IMR-90 (cell line): ENCODE data around the gene NFATC1. TPM values are rescaled to one million over a fixed set of nuclear protein-coding genes. Genes with fewer than 3 reads are reported as not detected.

ENCODE experiments used
- ATAC-seq: fragments of 200-7000 bp; cut with Tn5 transposase; 2 replicates; pipeline ENCODE4 v1.9.1; 2020; ENCODE audit warnings: low read depth, mild to moderate bottlenecking, moderate library complexity
- BruUV-seq: library from RNA; stranded (reverse); fragments of 400-500 nt; replicated peaks from 2 replicates; lab custom pipeline; 2021; lab: Mats Ljungman, UMichigan
- CTCF ChIA-PET: fragments of 300-600 bp; formaldehyde crosslinking; extraction: SDS; loops from one replicate; lab custom pipeline; 2021; ENCODE audit warnings: antibody characterized with exemption; lab: Yijun Ruan, JAX
- POLR2A ChIA-PET: fragments of 300-600 bp; sonication (Branson Sonifier 250); formaldehyde crosslinking; loops from one replicate; lab custom pipeline; 2022; ENCODE audit warnings: antibody characterized with exemption; ENCODE audit not compliant: unreplicated experiment; lab: Charles Lee
- DNase-seq: peaks from one replicate; pipeline ENCODE4 v3.0.0; 2013
- H2AFZ ChIP-seq: replicated peaks from 2 replicates; pipeline ENCODE3; 2013; ENCODE audit warnings: low read length, mild to moderate bottlenecking; ENCODE audit not compliant: poor library complexity
- H2AK5ac ChIP-seq: 2 replicates; pipeline ENCODE4 v1.6.1; 2013; ENCODE audit warnings: low read depth, low read length, inconsistent platforms
- H2AK9ac ChIP-seq: replicated peaks from 2 replicates; pipeline ENCODE3; 2013; ENCODE audit warnings: mild to moderate bottlenecking, low read depth, low read length, moderate library complexity; ENCODE audit not compliant: poor library complexity
- H2BK120ac ChIP-seq: 2 replicates; pipeline ENCODE4 v1.6.1; 2013; ENCODE audit warnings: low read depth, low read length, inconsistent platforms
- H2BK15ac ChIP-seq: 3 replicates; pipeline ENCODE4 v1.6.1; 2013; ENCODE audit warnings: low read depth, low read length, inconsistent platforms
- H2BK20ac ChIP-seq: 2 replicates; pipeline ENCODE4 v1.6.1; 2013; ENCODE audit warnings: low read depth, mild to moderate bottlenecking, inconsistent platforms, low read length, moderate library complexity
- H2BK5ac ChIP-seq: 2 replicates; pipeline ENCODE4 v1.6.1; 2013; ENCODE audit warnings: mild to moderate bottlenecking, low read depth, low read length, inconsistent platforms; ENCODE audit not compliant: poor library complexity, severe bottlenecking
- H3K14ac ChIP-seq: replicated peaks from 2 replicates; pipeline ENCODE4 v1.6.1; 2013; ENCODE audit warnings: low read depth, low read length, inconsistent platforms
- H3K18ac ChIP-seq: 2 replicates; pipeline ENCODE4 v1.6.1; 2013; ENCODE audit warnings: low read depth, low read length, control low read depth
- H3K23ac ChIP-seq: 2 replicates; pipeline ENCODE4 v1.6.1; 2013; ENCODE audit warnings: low read depth, low read length, inconsistent platforms
- H3K27ac ChIP-seq: 2 replicates; pipeline ENCODE4 v1.5.1; 2013; ENCODE audit warnings: mild to moderate bottlenecking, control low read depth, low read length; ENCODE audit not compliant: insufficient read depth
- H3K27me3 ChIP-seq: 2 replicates; pipeline ENCODE4 v1.6.1; 2013; ENCODE audit warnings: low read length; ENCODE audit not compliant: control insufficient read depth, insufficient read depth
- H3K36me3 ChIP-seq: 2 replicates; pipeline ENCODE4 v1.6.1; 2013; ENCODE audit warnings: low read length, mixed read lengths; ENCODE audit not compliant: control insufficient read depth, insufficient read depth
- H3K4ac ChIP-seq: 2 replicates; pipeline ENCODE4 v1.6.1; 2013; ENCODE audit warnings: low read depth, low read length, inconsistent platforms
- H3K4me1 ChIP-seq: 2 replicates; pipeline ENCODE4 v1.6.1; 2013; ENCODE audit warnings: low read length, mixed read lengths; ENCODE audit not compliant: control insufficient read depth, insufficient read depth
- H3K4me2 ChIP-seq: 2 replicates; pipeline ENCODE4 v1.6.1; 2013; ENCODE audit warnings: low read depth, mild to moderate bottlenecking, control low read depth, low read length, moderate library complexity
- H3K4me3 ChIP-seq: 2 replicates; pipeline ENCODE4 v1.5.1; 2013; ENCODE audit warnings: low read depth, mild to moderate bottlenecking, control low read depth, low read length, moderate library complexity; ENCODE audit not compliant: insufficient read depth
- H3K56ac ChIP-seq: 2 replicates; pipeline ENCODE4 v1.6.1; 2013; ENCODE audit warnings: low read length, inconsistent platforms; ENCODE audit not compliant: insufficient read depth; ENCODE audit errors: extremely low read depth
- H3K79me1 ChIP-seq, 2 experiments: 2 replicates each; pipeline ENCODE4 v1.6.1; 2013; ENCODE audit warnings: low read length in 2 of 2, inconsistent platforms in 1 of 2, low read depth in 1 of 2
- H3K9ac ChIP-seq: 2 replicates; pipeline ENCODE4 v1.6.1; 2013; ENCODE audit warnings: low read depth, low read length, control low read depth
- H3K9me1 ChIP-seq: 2 replicates; pipeline ENCODE4 v1.6.1; 2013; ENCODE audit warnings: low read length, inconsistent platforms; ENCODE audit not compliant: insufficient read depth
- H3K9me3 ChIP-seq: 2 replicates; pipeline ENCODE4 v1.6.1; 2013; ENCODE audit warnings: low read length; ENCODE audit not compliant: control insufficient read depth, insufficient read depth
- H4K20me1 ChIP-seq: 2 replicates; pipeline ENCODE4 v1.6.1; 2013; ENCODE audit warnings: low read length, inconsistent platforms; ENCODE audit not compliant: insufficient read depth
- H4K5ac ChIP-seq: 2 replicates; pipeline ENCODE4 v1.6.1; 2013; ENCODE audit warnings: mild to moderate bottlenecking, low read depth, low read length, control low read depth
- H4K8ac ChIP-seq, 2 experiments: 2 replicates each; pipeline ENCODE4 v1.6.1; 2013; ENCODE audit warnings: low read depth in 2 of 2, low read length in 2 of 2, control low read depth in 1 of 2, inconsistent platforms in 1 of 2
- H4K91ac ChIP-seq: 2 replicates; pipeline ENCODE4 v1.6.1; 2013; ENCODE audit warnings: low read depth, low read length, inconsistent platforms; ENCODE audit not compliant: insufficient read depth
- BHLHE40 ChIP-seq: fragments of 150-350 bp; IDR thresholded peaks from 2 replicates; pipeline ENCODE4 v1.6.1; 2016; ENCODE audit warnings: mild to moderate bottlenecking, low read depth, low read length
- CEBPB ChIP-seq: IDR thresholded peaks from 2 replicates; pipeline ENCODE4 v1.6.1; 2012; ENCODE audit warnings: low read depth, low read length, improper control_type of control experiment
- CHD1 ChIP-seq: IDR thresholded peaks from 2 replicates; pipeline ENCODE4 v1.6.1; 2012; ENCODE audit warnings: low read depth, low read length, improper control_type of control experiment
- FOS ChIP-seq: fragments of 150-350 bp; IDR thresholded peaks from 2 replicates; pipeline ENCODE4 v1.6.1; 2016; ENCODE audit warnings: low read depth, low read length
- MAFK ChIP-seq: IDR thresholded peaks from 2 replicates; pipeline ENCODE4 v1.6.1; 2012; ENCODE audit warnings: low read depth, low read length, improper control_type of control experiment
- MAZ ChIP-seq: IDR thresholded peaks from 2 replicates; pipeline ENCODE4 v1.6.1; 2012; ENCODE audit warnings: low read depth, mild to moderate bottlenecking, low read length, improper control_type of control experiment, moderate library complexity, borderline replicate concordance
- MXI1 ChIP-seq: IDR thresholded peaks from 2 replicates; pipeline ENCODE4 v1.6.1; 2012; ENCODE audit warnings: low read depth, mild to moderate bottlenecking, low read length, moderate library complexity, borderline replicate concordance
- NFE2L2 ChIP-seq: fragments of 150-350 bp; IDR thresholded peaks from 2 replicates; pipeline ENCODE4 v1.6.1; 2016; ENCODE audit warnings: low read depth, mild to moderate bottlenecking, low read length
- POLR2A ChIP-seq: IDR thresholded peaks from 2 replicates; pipeline ENCODE4 v1.6.1; 2012; ENCODE audit warnings: mild to moderate bottlenecking, low read depth, low read length
- RAD21 ChIP-seq: IDR thresholded peaks from 2 replicates; pipeline ENCODE4 v1.6.1; 2012; ENCODE audit warnings: low read length, improper control_type of control experiment
- RCOR1 ChIP-seq: IDR thresholded peaks from 2 replicates; pipeline ENCODE4 v1.6.1; 2012; ENCODE audit warnings: mild to moderate bottlenecking, low read length, improper control_type of control experiment; ENCODE audit not compliant: insufficient replicate concordance
- RFX5 ChIP-seq: IDR thresholded peaks from 2 replicates; pipeline ENCODE4 v1.8.0; 2012; ENCODE audit warnings: low read depth, mild to moderate bottlenecking, low read length, moderate library complexity
- SMC3 ChIP-seq: fragments of 150-350 bp; IDR thresholded peaks from 2 replicates; pipeline ENCODE4 v1.6.1; 2016; ENCODE audit warnings: low read depth, mild to moderate bottlenecking, antibody characterized with exemption, low read length, moderate library complexity
- WGBS, 2 experiments: methylation state at CpG; one replicate each; pipeline versions ENCODE4 v1.1.5 to v1.1.7; 2013; ENCODE audit warnings: missing lambda C conversion rate in 2 of 2; ENCODE audit not compliant: insufficient read length in 1 of 2; ENCODE audit errors: extremely low coverage in 2 of 2; 5-methylcytosine and 5-hydroxymethylcytosine counted together
- dilution Hi-C: fragments of 300-500 bp; cut with HindIII; formaldehyde crosslinking; loops from one replicate; pipeline ENCODE4 v1.14.3; 2018; ENCODE audit warnings: low sequenced_read_pairs; ENCODE audit not compliant: unreplicated experiment
- in situ Hi-C: fragments of 300-500 bp; cut with MboI; formaldehyde crosslinking; loops from 3 replicates; pipeline ENCODE4 v1.14.3; 2019; ENCODE audit warnings: low sequenced_read_pairs, inconsistent platforms, mixed read lengths
- intact Hi-C: fragments of 100-400 bp; cut with micrococcal nuclease; formaldehyde crosslinking; loops from 2 replicates; pipeline ENCODE4 v1.10.0; 2022
- polyA plus RNA-seq, 3 experiments: library from polyadenylated mRNA; depleted of rRNA; stranded (reverse); fragments of >200 nt; gene quantifications; 2 replicates each; pipeline ENCODE4 v1.2.3, GENCODE V29; 2012; ENCODE audit warnings: low replicate concordance in 1 of 3
- total RNA-seq: library from RNA; depleted of rRNA; stranded (reverse); fragments of >200 nt; gene quantifications from 2 replicates; pipeline ENCODE4 v1.2.3, GENCODE V29; 2012
- TF ChIP-seq, protein P1 (sequence below): fragments of 150-350 bp; IDR thresholded peaks from 2 replicates; pipeline ENCODE4 v1.6.1; 2017; ENCODE audit warnings: mild to moderate bottlenecking, antibody characterized with exemption, low read length, low read depth
- TF ChIP-seq, protein P2 (sequence below): conservative IDR thresholded peaks from 2 replicates; pipeline ENCODE4 v1.5.1; 2012; ENCODE audit warnings: mild to moderate bottlenecking, low read depth, low read length, improper control_type of control experiment
- TF ChIP-seq, protein P3 (sequence below): fragments of 150-350 bp; IDR thresholded peaks from 2 replicates; pipeline ENCODE4 v1.6.1; 2016; ENCODE audit warnings: low read depth, mild to moderate bottlenecking, low read length, moderate library complexity, borderline replicate concordance

Gene NFATC1
- total and polyA plus RNA-seq, 2 of the 4 experiments (the other 2 are of a cell fraction), result 0.36 to 1.8 TPM

DNA sequence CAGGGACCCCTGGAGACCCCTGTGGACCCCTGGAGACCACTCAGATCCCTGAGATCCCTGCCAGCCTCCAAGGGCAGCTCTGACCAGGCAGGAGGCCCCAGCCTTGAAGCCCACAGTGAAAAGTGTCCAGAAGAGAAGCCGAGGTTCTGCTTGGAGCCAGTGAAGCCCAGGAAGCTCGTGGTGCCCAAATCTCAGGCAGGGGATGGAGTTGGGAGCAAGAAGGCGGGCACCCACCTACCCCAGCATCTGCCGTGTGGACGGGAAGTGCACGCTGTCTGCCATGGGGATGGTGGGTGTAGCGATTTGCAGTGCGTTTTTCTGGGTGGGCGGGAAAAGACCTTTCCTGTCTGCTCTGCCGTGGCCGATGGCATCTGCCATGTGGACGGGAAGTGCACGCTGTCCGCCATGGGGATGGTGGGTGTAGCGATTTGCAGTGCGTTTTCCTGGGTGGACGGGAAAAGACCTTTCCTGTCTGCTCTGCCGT lies 163.2 kb downstream of the NFATC1 start:
- H3K9ac ChIP-seq, result no peak overlapping the region
- no peaks in the 10 kb centered on the region for H3K9me1 ChIP-seq
- no peak overlapping the region for H2BK15ac ChIP-seq
- no peak overlapping the region for H2AK9ac ChIP-seq
- H4K8ac ChIP-seq, result no peak overlapping the region
- no peak overlapping the region for H3K14ac ChIP-seq
- no peak overlapping the region for H4K91ac ChIP-seq
- H3K23ac ChIP-seq, result no peak overlapping the region
- CTCF ChIA-PET, result no interaction called here
- no peaks in the 10 kb centered on the region for H3K36me3 ChIP-seq
- no CpG with 5 or more reads among the region's 18 CpGs for WGBS, 2 experiments
- no peaks in the 10 kb centered on the region for H3K79me1 ChIP-seq
- H2BK5ac ChIP-seq, result no peak overlapping the region
- in situ Hi-C loops (no loop called here), dilution Hi-C loops (no loop called here), intact Hi-C loops (no loop called here)
- ATAC-seq (no peak), DNase-seq (no peak)
- no peak overlapping the region for H3K56ac ChIP-seq
- no peak overlapping the region for H2AFZ ChIP-seq
- BruUV-seq, result no TSS peak
- H3K9me3 ChIP-seq, result no peaks in the 10 kb centered on the region
- no peak overlapping the region for H2BK120ac ChIP-seq
- POLR2A ChIA-PET, result no interaction called here
- H2AK5ac ChIP-seq, result no peak overlapping the region
- no peak overlapping the region for H3K4ac ChIP-seq
- no peaks in the 10 kb centered on the region for H4K20me1 ChIP-seq
- H4K5ac ChIP-seq, result no peak overlapping the region
- no peak overlapping the region for H3K4me2 ChIP-seq
- no peak for TF ChIP-seq FOS
- TF ChIP-seq, protein P1, sequence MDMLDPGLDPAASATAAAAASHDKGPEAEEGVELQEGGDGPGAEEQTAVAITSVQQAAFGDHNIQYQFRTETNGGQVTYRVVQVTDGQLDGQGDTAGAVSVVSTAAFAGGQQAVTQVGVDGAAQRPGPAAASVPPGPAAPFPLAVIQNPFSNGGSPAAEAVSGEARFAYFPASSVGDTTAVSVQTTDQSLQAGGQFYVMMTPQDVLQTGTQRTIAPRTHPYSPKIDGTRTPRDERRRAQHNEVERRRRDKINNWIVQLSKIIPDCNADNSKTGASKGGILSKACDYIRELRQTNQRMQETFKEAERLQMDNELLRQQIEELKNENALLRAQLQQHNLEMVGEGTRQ, result no peak
- TF ChIP-seq POLR2A, result no peak
- TF ChIP-seq, protein P2, sequence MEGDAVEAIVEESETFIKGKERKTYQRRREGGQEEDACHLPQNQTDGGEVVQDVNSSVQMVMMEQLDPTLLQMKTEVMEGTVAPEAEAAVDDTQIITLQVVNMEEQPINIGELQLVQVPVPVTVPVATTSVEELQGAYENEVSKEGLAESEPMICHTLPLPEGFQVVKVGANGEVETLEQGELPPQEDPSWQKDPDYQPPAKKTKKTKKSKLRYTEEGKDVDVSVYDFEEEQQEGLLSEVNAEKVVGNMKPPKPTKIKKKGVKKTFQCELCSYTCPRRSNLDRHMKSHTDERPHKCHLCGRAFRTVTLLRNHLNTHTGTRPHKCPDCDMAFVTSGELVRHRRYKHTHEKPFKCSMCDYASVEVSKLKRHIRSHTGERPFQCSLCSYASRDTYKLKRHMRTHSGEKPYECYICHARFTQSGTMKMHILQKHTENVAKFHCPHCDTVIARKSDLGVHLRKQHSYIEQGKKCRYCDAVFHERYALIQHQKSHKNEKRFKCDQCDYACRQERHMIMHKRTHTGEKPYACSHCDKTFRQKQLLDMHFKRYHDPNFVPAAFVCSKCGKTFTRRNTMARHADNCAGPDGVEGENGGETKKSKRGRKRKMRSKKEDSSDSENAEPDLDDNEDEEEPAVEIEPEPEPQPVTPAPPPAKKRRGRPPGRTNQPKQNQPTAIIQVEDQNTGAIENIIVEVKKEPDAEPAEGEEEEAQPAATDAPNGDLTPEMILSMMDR, result no peak
- no peak for TF ChIP-seq MXI1
- TF ChIP-seq RAD21, result no peak
- no peak for TF ChIP-seq MAZ
- TF ChIP-seq RFX5, result no peak
- TF ChIP-seq BHLHE40, result no peak
- TF ChIP-seq RCOR1, result no peak
- TF ChIP-seq SMC3, result no peak
- TF ChIP-seq CHD1, result no peak
- TF ChIP-seq, protein P3, sequence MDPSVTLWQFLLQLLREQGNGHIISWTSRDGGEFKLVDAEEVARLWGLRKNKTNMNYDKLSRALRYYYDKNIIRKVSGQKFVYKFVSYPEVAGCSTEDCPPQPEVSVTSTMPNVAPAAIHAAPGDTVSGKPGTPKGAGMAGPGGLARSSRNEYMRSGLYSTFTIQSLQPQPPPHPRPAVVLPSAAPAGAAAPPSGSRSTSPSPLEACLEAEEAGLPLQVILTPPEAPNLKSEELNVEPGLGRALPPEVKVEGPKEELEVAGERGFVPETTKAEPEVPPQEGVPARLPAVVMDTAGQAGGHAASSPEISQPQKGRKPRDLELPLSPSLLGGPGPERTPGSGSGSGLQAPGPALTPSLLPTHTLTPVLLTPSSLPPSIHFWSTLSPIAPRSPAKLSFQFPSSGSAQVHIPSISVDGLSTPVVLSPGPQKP, result no peak
- TF ChIP-seq CEBPB, result no peak
- no peak for TF ChIP-seq NFE2L2
- no peak for TF ChIP-seq MAFK
- H3K27me3 ChIP-seq, result peaks cover 15% of the 10 kb centered on the region; the same call in 1 of the 2 replicates
- H2BK20ac ChIP-seq, result no peak overlapping the region
- H3K27ac ChIP-seq, result no peak overlapping the region
- H3K4me1 ChIP-seq, result no peaks in the 10 kb centered on the region
- no peak overlapping the region for H3K18ac ChIP-seq
- no peak overlapping the region for H3K4me3 ChIP-seq
